ENCODE results near the gene MYO3B.
"Not testable (repeated sequence)": the region's sequence is repeated elsewhere in the genome, so short reads cannot be mapped to it uniquely, and the experiment has no call there.

MYO3B gene

DNA sequence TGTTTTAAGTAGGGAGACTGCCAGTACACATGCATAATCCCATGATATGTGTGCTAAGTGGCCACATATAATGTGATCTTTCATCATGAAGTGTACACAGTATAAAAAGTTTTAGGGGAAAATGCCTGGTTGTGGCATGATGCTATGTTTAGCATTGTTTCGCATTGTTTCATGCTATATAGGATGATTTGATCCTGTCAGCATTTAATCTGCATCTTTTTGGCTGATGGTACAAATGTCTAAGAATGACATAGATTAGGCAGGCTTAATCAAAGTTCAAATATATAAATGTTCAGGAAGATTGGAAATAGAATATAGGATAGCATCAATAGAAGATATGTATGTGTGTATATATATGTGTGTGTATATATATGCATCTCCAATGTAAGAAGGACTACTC is 83.6 kb downstream of the MYO3B start:
- Histone ChIP-seq H3K23ac (ENCODE audit: low read length) (no peak overlapping the region), H2BK15ac (replicated peaks; ENCODE audit: low read depth) (no peak overlapping the region), H3K36me3 (ENCODE audit: control insufficient read depth, insufficient read depth, low read length) (no peaks in the 10 kb centered on the region), H3K4me2 (ENCODE audit: low read length) (no peak overlapping the region), H3K27ac (ENCODE audit: low read depth, low read length) (no peak overlapping the region), H3K4me1 (ENCODE audit: control insufficient read depth, low read depth, low read length) (no peaks in the 10 kb centered on the region), H3K79me1 (ENCODE audit: low read length) (no peaks in the 10 kb centered on the region), H3K4me3 (ENCODE audit: low read length) (no peak overlapping the region), H3K27me3 (ENCODE audit: insufficient read depth, low read length, poor library complexity) (no peaks in the 10 kb centered on the region), H3K79me2 (ENCODE audit: control insufficient read depth, insufficient read depth, low read length) (no peaks in the 10 kb centered on the region), H3K4ac (ENCODE audit: low read depth, low read length) (no peak overlapping the region), H4K5ac (ENCODE audit: low read length) (no peak overlapping the region), H4K8ac (ENCODE audit: low read depth, low read length) (no peak overlapping the region), H2AK5ac (ENCODE audit: low read length) (no peak overlapping the region), H3K56ac (ENCODE audit: low read length) (no peak overlapping the region), H3K9ac (ENCODE audit: low read length) (no peak overlapping the region), H2BK120ac (ENCODE audit: low read depth, low read length) (no peak overlapping the region), H3K18ac (ENCODE audit: low read length) (no peak overlapping the region), H2BK5ac (ENCODE audit: low read length) (no peak overlapping the region)
- DNase-seq = no peak
- no CpG with 5 or more reads among the region's 1 CpG for WGBS (ENCODE audit: extremely low coverage, insufficient coverage, low lambda C conversion rate)

DNA sequence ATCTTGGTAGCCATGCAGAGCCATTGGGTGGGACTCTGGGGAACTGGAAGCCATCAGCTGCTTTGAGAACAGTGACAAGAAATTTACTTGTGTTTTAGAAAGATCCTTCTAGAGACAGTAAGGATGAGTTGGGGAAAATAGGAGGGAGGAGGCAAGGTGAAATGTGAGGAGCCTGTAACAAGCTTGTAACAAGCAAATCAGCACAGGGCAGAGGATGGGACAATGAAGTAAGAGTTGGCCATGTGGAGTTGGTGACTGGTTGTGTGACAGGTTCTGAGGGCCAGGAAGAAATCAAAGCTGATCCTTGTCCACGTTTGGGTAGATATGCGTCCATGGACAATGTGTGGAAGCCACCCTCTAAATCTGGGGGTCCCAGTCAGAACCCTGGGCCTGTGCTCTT is 84.4 kb downstream of the MYO3B start:
- no peak overlapping the region for H2BK15ac ChIP-seq (replicated peaks; ENCODE audit: low read depth)
- H3K4me1 ChIP-seq (ENCODE audit: control insufficient read depth, low read depth, low read length) = no peaks in the 10 kb centered on the region
- no peak for DNase-seq
- H4K8ac ChIP-seq (ENCODE audit: low read depth, low read length) = no peak overlapping the region
- peak overlapping the region; percentile 66 for H3K27ac ChIP-seq (ENCODE audit: low read depth, low read length)
- H3K56ac ChIP-seq (ENCODE audit: low read length) = peak overlapping the region; percentile 28
- peak overlapping the region; percentile 52 for H2AK5ac ChIP-seq (ENCODE audit: low read length)
- no peak overlapping the region for H3K23ac ChIP-seq (ENCODE audit: low read length)
- no peaks in the 10 kb centered on the region for H3K27me3 ChIP-seq (ENCODE audit: insufficient read depth, low read length, poor library complexity)
- peak overlapping the region; percentile 2 for H3K18ac ChIP-seq (ENCODE audit: low read length)
- H3K36me3 ChIP-seq (ENCODE audit: control insufficient read depth, insufficient read depth, low read length) = no peaks in the 10 kb centered on the region
- H3K4ac ChIP-seq (ENCODE audit: low read depth, low read length) = peak overlapping the region; percentile 22
- WGBS (ENCODE audit: extremely low coverage, insufficient coverage, low lambda C conversion rate) = no CpG with 5 or more reads among the region's 2 CpGs
- peak overlapping the region; percentile 87 for H2BK5ac ChIP-seq (ENCODE audit: low read length)
- H3K4me3 ChIP-seq (ENCODE audit: low read length) = no peak overlapping the region
- H3K9ac ChIP-seq (ENCODE audit: low read length) = no peak overlapping the region
- no peak overlapping the region for H4K5ac ChIP-seq (ENCODE audit: low read length)
- no peak overlapping the region for H3K4me2 ChIP-seq (ENCODE audit: low read length)
- no peaks in the 10 kb centered on the region for H3K79me2 ChIP-seq (ENCODE audit: control insufficient read depth, insufficient read depth, low read length)
- H3K79me1 ChIP-seq (ENCODE audit: low read length) = no peaks in the 10 kb centered on the region
- no peak overlapping the region for H2BK120ac ChIP-seq (ENCODE audit: low read depth, low read length)

DNA sequence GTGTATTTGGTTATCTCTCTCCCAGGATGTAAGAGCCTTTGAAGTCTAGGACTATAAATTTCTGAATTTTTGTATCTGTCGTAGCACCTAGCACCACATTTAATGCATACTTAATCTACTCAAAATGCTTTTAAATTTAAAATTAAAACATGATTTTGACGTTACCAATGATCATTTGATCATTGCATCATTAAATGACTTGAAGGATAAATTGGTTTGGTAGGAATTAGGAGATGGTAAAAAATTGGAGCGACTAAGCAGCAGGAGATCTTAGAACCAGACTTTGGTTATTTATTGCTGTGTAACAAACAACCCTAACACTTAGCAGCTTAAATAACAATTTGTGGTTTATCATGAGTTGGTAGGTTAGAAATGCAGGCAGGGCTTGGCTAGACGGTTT is 84.9 kb downstream of the MYO3B start:
- H3K4me2 ChIP-seq (ENCODE audit: low read length) = no peak overlapping the region
- H3K4ac ChIP-seq (ENCODE audit: low read depth, low read length) = no peak overlapping the region
- no peak overlapping the region for H3K23ac ChIP-seq (ENCODE audit: low read length)
- peak overlapping the region; percentile 87 for H2BK5ac ChIP-seq (ENCODE audit: low read length)
- H3K27me3 ChIP-seq (ENCODE audit: insufficient read depth, low read length, poor library complexity) = no peaks in the 10 kb centered on the region
- H4K8ac ChIP-seq (ENCODE audit: low read depth, low read length) = no peak overlapping the region
- H3K27ac ChIP-seq (ENCODE audit: low read depth, low read length) = peak overlapping the region; percentile 66
- no peak overlapping the region for H2AK5ac ChIP-seq (ENCODE audit: low read length)
- no peaks in the 10 kb centered on the region for H3K4me1 ChIP-seq (ENCODE audit: control insufficient read depth, low read depth, low read length)
- peak overlapping the region; percentile 32 for H3K18ac ChIP-seq (ENCODE audit: low read length)
- no peak overlapping the region for H3K4me3 ChIP-seq (ENCODE audit: low read length)
- no peak overlapping the region for H2BK120ac ChIP-seq (ENCODE audit: low read depth, low read length)
- H2BK15ac ChIP-seq (replicated peaks; ENCODE audit: low read depth) = no peak overlapping the region
- no peak overlapping the region for H3K56ac ChIP-seq (ENCODE audit: low read length)
- no peaks in the 10 kb centered on the region for H3K79me2 ChIP-seq (ENCODE audit: control insufficient read depth, insufficient read depth, low read length)
- H3K79me1 ChIP-seq (ENCODE audit: low read length) = no peaks in the 10 kb centered on the region
- peak; percentile 13 for DNase-seq
- no peaks in the 10 kb centered on the region for H3K36me3 ChIP-seq (ENCODE audit: control insufficient read depth, insufficient read depth, low read length)
- H3K9ac ChIP-seq (ENCODE audit: low read length) = no peak overlapping the region
- 100% methylated on average over 1 of the region's 4 CpGs for WGBS (ENCODE audit: extremely low coverage, insufficient coverage, low lambda C conversion rate)
- no peak overlapping the region for H4K5ac ChIP-seq (ENCODE audit: low read length)

DNA sequence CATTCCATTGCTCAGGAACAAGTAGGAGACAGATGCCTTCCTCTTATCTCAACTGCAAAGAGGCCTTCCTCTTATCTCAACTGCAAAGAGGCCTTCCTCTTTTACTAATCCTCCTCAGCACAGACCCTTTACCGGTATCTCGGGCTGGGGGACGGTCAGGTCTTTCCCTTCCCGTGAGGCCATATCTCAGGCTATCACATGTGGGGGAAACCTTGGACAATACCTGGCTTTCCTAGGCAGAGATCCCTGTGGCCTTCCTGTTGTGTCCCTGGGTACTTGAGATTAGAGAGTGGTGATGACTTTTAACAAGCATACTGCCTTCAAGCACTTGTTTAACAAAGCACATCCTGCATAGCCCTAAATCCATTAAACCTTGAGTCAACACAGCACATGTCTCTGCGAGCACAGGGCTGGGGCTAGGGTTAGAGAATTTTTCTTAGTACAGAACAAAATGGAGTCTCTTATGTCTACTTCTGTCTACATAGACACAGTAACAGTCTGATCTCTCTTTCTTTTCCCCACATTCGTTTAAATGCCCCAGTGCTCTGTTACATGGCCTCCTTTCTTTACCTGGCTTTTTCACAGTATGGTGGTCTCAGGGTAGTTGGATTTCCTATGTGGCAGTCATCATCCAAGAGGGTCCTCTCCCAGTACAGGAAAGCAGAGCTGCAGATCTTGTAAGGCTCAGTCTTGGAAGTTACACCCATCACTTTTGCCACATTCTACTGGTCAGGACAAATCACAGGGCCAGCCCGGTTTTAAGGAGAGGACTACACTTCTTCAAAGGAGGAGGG is 86.0 kb downstream of the MYO3B start:
- H3K27ac ChIP-seq (ENCODE audit: low read depth, low read length) = peak overlapping the region; percentile 94
- H3K4me3 ChIP-seq (ENCODE audit: low read length); H3K36me3 ChIP-seq (ENCODE audit: control insufficient read depth, insufficient read depth, low read length); H3K4ac ChIP-seq (ENCODE audit: low read depth, low read length); H3K4me2 ChIP-seq (ENCODE audit: low read length); H2BK15ac ChIP-seq (replicated peaks; ENCODE audit: low read depth); H3K79me1 ChIP-seq (ENCODE audit: low read length); H2AK5ac ChIP-seq (ENCODE audit: low read length); H3K79me2 ChIP-seq (ENCODE audit: control insufficient read depth, insufficient read depth, low read length); H4K8ac ChIP-seq (ENCODE audit: low read depth, low read length); H3K27me3 ChIP-seq (ENCODE audit: insufficient read depth, low read length, poor library complexity); H4K5ac ChIP-seq (ENCODE audit: low read length); H3K4me1 ChIP-seq (ENCODE audit: control insufficient read depth, low read depth, low read length); H3K23ac ChIP-seq (ENCODE audit: low read length): not testable (repeated sequence)
- peak overlapping the region; percentile 12 for H3K9ac ChIP-seq (ENCODE audit: low read length)
- peak overlapping the region; percentile 64 for H2BK120ac ChIP-seq (ENCODE audit: low read depth, low read length)
- peak overlapping the region; percentile 40 for H3K18ac ChIP-seq (ENCODE audit: low read length)
- peak overlapping the region; percentile 96 for H2BK5ac ChIP-seq (ENCODE audit: low read length)
- peak; percentile 94 for DNase-seq
- peak overlapping the region; percentile 63 for H3K56ac ChIP-seq (ENCODE audit: low read length)
- WGBS (ENCODE audit: extremely low coverage, insufficient coverage, low lambda C conversion rate) = no CpG with 5 or more reads among the region's 7 CpGs

DNA sequence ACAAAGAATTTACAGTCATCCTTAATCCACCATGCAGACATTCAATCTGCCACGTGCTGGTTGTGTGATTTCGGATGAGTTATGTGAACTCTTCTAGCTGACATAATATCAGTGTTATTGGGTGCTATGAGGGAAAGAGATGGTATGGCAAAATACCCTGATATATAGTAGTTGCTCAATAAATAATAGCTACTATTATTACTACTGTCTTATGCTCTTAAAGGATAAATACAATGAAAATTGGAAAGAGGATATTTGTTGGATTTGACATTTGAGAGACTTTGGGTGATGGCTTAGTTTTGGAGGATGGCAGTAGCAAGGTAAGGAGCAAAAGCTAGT is 86.5 kb downstream of the MYO3B start:
- no peak overlapping the region for H4K8ac ChIP-seq (ENCODE audit: low read depth, low read length)
- no CpG with 5 or more reads among the region's 2 CpGs for WGBS (ENCODE audit: extremely low coverage, insufficient coverage, low lambda C conversion rate)
- H3K4ac ChIP-seq (ENCODE audit: low read depth, low read length) = no peak overlapping the region
- DNase-seq = no peak
- H3K79me1 ChIP-seq (ENCODE audit: low read length) = no peaks in the 10 kb centered on the region
- H2BK15ac ChIP-seq (replicated peaks; ENCODE audit: low read depth) = no peak overlapping the region
- peak overlapping the region; percentile 64 for H2BK120ac ChIP-seq (ENCODE audit: low read depth, low read length)
- peak overlapping the region; percentile 17 for H2AK5ac ChIP-seq (ENCODE audit: low read length)
- H3K9ac ChIP-seq (ENCODE audit: low read length) = no peak overlapping the region
- H3K18ac ChIP-seq (ENCODE audit: low read length) = peak overlapping the region; percentile 40
- no peak overlapping the region for H3K4me2 ChIP-seq (ENCODE audit: low read length)
- no peak overlapping the region for H3K23ac ChIP-seq (ENCODE audit: low read length)
- H3K4me1 ChIP-seq (ENCODE audit: control insufficient read depth, low read depth, low read length) = no peaks in the 10 kb centered on the region
- H3K36me3 ChIP-seq (ENCODE audit: control insufficient read depth, insufficient read depth, low read length) = no peaks in the 10 kb centered on the region
- no peaks in the 10 kb centered on the region for H3K79me2 ChIP-seq (ENCODE audit: control insufficient read depth, insufficient read depth, low read length)
- peak overlapping the region; percentile 12 for H3K56ac ChIP-seq (ENCODE audit: low read length)
- H3K27ac ChIP-seq (ENCODE audit: low read depth, low read length) = peak overlapping the region; percentile 94
- no peak overlapping the region for H4K5ac ChIP-seq (ENCODE audit: low read length)
- no peak overlapping the region for H3K4me3 ChIP-seq (ENCODE audit: low read length)
- no peaks in the 10 kb centered on the region for H3K27me3 ChIP-seq (ENCODE audit: insufficient read depth, low read length, poor library complexity)
- H2BK5ac ChIP-seq (ENCODE audit: low read length) = peak overlapping the region; percentile 96

DNA sequence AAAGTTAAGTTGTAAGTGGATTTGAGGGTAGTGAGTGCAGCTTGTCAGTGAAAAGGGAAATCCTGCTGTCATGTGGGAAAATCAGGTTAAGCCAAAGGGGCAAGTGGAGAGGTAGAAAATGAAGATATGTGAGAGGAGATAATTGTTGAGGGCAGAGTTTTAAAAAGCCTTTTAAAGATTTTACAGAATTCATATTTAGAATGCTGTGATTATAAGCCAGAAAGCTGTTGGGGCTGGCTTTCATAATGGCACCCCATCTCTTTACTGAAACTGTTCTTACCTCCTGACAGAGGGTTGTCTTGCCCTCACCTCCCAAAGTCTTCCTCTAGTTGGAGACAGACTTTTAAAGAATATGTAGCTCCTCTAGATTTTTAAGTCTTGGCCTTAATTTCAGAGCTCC is 86.9 kb downstream of the MYO3B start:
- Histone ChIP-seq H2BK15ac (replicated peaks; ENCODE audit: low read depth) (no peak overlapping the region), H3K27ac (ENCODE audit: low read depth, low read length) (no peak overlapping the region), H3K79me2 (ENCODE audit: control insufficient read depth, insufficient read depth, low read length) (no peaks in the 10 kb centered on the region), H2BK120ac (ENCODE audit: low read depth, low read length) (no peak overlapping the region), H4K8ac (ENCODE audit: low read depth, low read length) (no peak overlapping the region), H3K4me1 (ENCODE audit: control insufficient read depth, low read depth, low read length) (no peaks in the 10 kb centered on the region), H2BK5ac (ENCODE audit: low read length) (peak overlapping the region; percentile 52), H3K36me3 (ENCODE audit: control insufficient read depth, insufficient read depth, low read length) (no peaks in the 10 kb centered on the region), H3K4me3 (ENCODE audit: low read length) (no peak overlapping the region), H3K4ac (ENCODE audit: low read depth, low read length) (no peak overlapping the region), H3K18ac (ENCODE audit: low read length) (no peak overlapping the region), H4K5ac (ENCODE audit: low read length) (no peak overlapping the region), H3K56ac (ENCODE audit: low read length) (peak overlapping the region; percentile 12), H3K27me3 (ENCODE audit: insufficient read depth, low read length, poor library complexity) (no peaks in the 10 kb centered on the region), H2AK5ac (ENCODE audit: low read length) (peak overlapping the region; percentile 17), H3K4me2 (ENCODE audit: low read length) (no peak overlapping the region), H3K23ac (ENCODE audit: low read length) (no peak overlapping the region), H3K79me1 (ENCODE audit: low read length) (no peaks in the 10 kb centered on the region), H3K9ac (ENCODE audit: low read length) (no peak overlapping the region)
- DNase-seq = no peak
